ENCODE results near the gene UBIAD1.
"Not testable (repeated sequence)": the region's sequence is repeated elsewhere in the genome, so short reads cannot be mapped to it uniquely, and the experiment has no call there.

The UBIAD1 gene

DNA sequence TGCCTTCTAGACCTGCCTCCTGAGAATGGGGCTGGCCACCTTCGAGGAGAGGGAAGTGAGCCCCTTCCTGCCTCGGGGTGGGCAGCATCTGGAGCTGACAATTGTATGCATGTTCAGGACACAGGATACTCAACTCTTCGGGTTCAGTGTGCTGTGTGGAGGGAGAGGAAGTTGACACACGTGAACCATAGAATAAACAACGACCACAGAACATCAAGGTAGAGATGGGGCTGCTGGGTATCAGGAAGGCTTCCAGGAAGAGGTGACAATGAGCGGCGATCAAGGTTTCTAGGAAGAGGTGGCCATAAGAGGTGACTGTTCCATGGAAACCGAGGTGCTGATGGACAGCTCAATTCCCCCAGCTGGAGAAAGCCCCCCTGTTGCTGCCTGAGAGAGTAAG is 22.0 kb downstream of the UBIAD1 start:
- no peak overlapping the region for H2AFZ ChIP-seq (ENCODE audit: low read depth, low read length)
- no peak overlapping the region for H3K27ac ChIP-seq (ENCODE audit: low read length)
- no peak overlapping the region for H3K9ac ChIP-seq (ENCODE audit: low read length)
- no peaks in the 10 kb centered on the region for H3K36me3 ChIP-seq (replicated peaks; ENCODE audit: low read depth, low read length)
- H3K9me3 ChIP-seq (ENCODE audit: insufficient read depth, low read length), result no peaks in the 10 kb centered on the region
- H3K4me1 ChIP-seq (ENCODE audit: low read length), result no peaks in the 10 kb centered on the region
- TF ChIP-seq EZH2phosphoT487 (IDR thresholded peaks at IDR 0.05; ENCODE audit: low read depth), result no peak
- TF ChIP-seq, protein P1, sequence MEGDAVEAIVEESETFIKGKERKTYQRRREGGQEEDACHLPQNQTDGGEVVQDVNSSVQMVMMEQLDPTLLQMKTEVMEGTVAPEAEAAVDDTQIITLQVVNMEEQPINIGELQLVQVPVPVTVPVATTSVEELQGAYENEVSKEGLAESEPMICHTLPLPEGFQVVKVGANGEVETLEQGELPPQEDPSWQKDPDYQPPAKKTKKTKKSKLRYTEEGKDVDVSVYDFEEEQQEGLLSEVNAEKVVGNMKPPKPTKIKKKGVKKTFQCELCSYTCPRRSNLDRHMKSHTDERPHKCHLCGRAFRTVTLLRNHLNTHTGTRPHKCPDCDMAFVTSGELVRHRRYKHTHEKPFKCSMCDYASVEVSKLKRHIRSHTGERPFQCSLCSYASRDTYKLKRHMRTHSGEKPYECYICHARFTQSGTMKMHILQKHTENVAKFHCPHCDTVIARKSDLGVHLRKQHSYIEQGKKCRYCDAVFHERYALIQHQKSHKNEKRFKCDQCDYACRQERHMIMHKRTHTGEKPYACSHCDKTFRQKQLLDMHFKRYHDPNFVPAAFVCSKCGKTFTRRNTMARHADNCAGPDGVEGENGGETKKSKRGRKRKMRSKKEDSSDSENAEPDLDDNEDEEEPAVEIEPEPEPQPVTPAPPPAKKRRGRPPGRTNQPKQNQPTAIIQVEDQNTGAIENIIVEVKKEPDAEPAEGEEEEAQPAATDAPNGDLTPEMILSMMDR (IDR thresholded peaks at IDR 0.05; ENCODE audit: low read depth, low read length), result no peak
- H3K4me2 ChIP-seq (ENCODE audit: low read length), result no peak overlapping the region
- H3K4me3 ChIP-seq (ENCODE audit: low read length), result no peak overlapping the region
- no peaks in the 10 kb centered on the region for H3K27me3 ChIP-seq (ENCODE audit: low read depth, low read length)
- no peaks in the 10 kb centered on the region for H4K20me1 ChIP-seq (ENCODE audit: insufficient read depth, low read length)
- H3K79me2 ChIP-seq (ENCODE audit: low read length), result no peaks in the 10 kb centered on the region

DNA sequence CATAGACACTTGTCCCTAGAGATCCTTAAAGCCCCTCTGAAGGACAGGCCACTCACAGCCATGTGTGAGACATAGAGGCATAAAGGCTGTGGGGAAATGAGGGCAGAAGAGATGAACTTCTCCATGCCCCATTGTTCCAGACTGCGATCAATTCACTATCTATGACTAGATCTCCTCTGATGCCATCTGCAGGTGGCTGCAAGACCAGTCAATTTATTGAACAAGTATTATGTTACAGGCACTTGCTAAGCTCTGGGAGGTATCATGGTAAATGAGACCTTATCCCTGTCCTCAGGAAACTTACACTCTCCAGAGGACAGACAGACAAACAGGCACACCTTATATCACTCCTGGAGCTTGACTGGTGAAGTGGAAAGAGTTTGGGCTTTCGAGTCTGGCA is 22.9 kb downstream of the UBIAD1 start:
- TF ChIP-seq EZH2phosphoT487 (IDR thresholded peaks at IDR 0.05; ENCODE audit: low read depth), result no peak
- TF ChIP-seq, protein P1 (IDR thresholded peaks at IDR 0.05; ENCODE audit: low read depth, low read length), result peak; percentile 10; the same call in 1 of the 2 replicates
- Histone ChIP-seq H3K4me2 (ENCODE audit: low read length) (no peak overlapping the region), H3K27ac (ENCODE audit: low read length) (no peak overlapping the region), H3K9me3 (ENCODE audit: insufficient read depth, low read length) (no peaks in the 10 kb centered on the region), H3K9ac (ENCODE audit: low read length) (no peak overlapping the region), H2AFZ (ENCODE audit: low read depth, low read length) (no peak overlapping the region), H3K79me2 (ENCODE audit: low read length) (no peaks in the 10 kb centered on the region), H3K4me3 (ENCODE audit: low read length) (no peak overlapping the region), H3K4me1 (ENCODE audit: low read length) (no peaks in the 10 kb centered on the region), H3K36me3 (replicated peaks; ENCODE audit: low read depth, low read length) (no peaks in the 10 kb centered on the region), H3K27me3 (ENCODE audit: low read depth, low read length) (no peaks in the 10 kb centered on the region), H4K20me1 (ENCODE audit: insufficient read depth, low read length) (no peaks in the 10 kb centered on the region)

DNA sequence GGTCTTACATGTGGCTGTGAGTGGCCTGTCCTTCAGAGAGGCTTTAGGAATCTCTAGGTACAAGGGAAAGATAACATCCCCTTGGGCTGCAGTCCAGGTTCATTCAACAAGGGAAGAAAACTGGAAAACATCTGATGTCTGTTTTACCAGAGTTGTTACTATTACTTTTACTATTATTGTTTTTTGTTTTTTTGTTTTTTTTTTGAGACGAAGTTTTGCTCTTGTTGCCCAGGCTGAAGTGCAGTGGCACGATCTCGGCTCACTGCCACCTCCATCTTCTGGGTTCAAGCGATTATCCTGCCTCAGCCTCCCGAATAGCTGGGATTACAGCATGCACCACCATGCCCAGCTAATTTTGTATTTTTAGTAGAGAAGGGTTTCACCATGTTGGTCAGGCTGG is 24.8 kb downstream of the UBIAD1 start:
- H3K79me2 ChIP-seq (ENCODE audit: low read length); H3K9ac ChIP-seq (ENCODE audit: low read length); H3K4me3 ChIP-seq (ENCODE audit: low read length); H4K20me1 ChIP-seq (ENCODE audit: insufficient read depth, low read length); H3K27ac ChIP-seq (ENCODE audit: low read length); H3K9me3 ChIP-seq (ENCODE audit: insufficient read depth, low read length); H3K4me1 ChIP-seq (ENCODE audit: low read length); H3K4me2 ChIP-seq (ENCODE audit: low read length); H2AFZ ChIP-seq (ENCODE audit: low read depth, low read length); H3K36me3 ChIP-seq (replicated peaks; ENCODE audit: low read depth, low read length); H3K27me3 ChIP-seq (ENCODE audit: low read depth, low read length): not testable (repeated sequence)

DNA sequence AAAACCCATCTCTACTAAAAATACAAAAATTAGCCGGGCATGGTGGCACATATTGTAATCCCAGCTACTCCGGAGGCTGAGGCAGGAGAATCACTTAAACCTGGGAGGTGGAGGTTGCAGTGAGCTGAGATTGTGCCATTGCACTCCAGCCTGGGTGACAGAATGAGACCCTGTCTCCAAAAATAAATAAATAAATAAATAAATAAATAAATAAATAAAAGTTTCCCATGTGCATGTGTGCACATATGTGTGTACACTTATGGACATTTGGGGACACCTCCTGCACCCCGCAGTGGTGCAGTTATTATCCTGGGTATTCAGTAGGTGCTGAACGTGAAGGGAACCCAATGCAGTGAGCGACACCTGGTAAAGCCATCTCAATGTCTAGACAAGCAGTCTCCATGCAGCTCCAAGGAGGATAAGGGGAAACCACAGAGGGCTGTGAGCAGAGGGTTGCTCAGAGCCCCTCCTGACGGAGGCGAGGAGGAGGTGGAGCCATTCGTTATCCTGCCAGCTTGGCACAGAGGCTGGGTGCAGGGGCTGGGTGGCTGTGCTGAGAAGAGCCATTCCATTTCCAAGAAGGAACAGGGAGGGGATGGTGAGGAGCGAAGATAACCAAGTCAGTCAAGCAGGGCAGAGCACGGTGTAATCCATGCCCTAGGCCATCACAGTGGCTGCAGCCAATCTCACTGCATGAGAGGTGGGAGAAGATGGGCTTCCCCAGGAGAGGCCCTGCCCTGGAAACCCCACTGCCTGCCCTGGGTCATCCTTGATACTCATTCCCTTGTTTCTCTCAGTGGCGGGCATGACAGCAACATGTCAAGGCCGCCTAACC is 25.6 kb downstream of the UBIAD1 start:
- no peaks in the 10 kb centered on the region for H3K27me3 ChIP-seq (ENCODE audit: low read depth, low read length)
- H3K36me3 ChIP-seq (replicated peaks; ENCODE audit: low read depth, low read length), result no peaks in the 10 kb centered on the region
- no peak overlapping the region for H3K27ac ChIP-seq (ENCODE audit: low read length)
- no peaks in the 10 kb centered on the region for H4K20me1 ChIP-seq (ENCODE audit: insufficient read depth, low read length)
- H3K9ac ChIP-seq (ENCODE audit: low read length), result no peak overlapping the region
- no peaks in the 10 kb centered on the region for H3K4me1 ChIP-seq (ENCODE audit: low read length)
- no peak for TF ChIP-seq EZH2phosphoT487 (IDR thresholded peaks at IDR 0.05; ENCODE audit: low read depth)
- TF ChIP-seq, protein P1 (IDR thresholded peaks at IDR 0.05; ENCODE audit: low read depth, low read length), result no peak
- no peak overlapping the region for H3K4me2 ChIP-seq (ENCODE audit: low read length)
- no peak overlapping the region for H3K4me3 ChIP-seq (ENCODE audit: low read length)
- no peak overlapping the region for H2AFZ ChIP-seq (ENCODE audit: low read depth, low read length)
- H3K79me2 ChIP-seq (ENCODE audit: low read length), result no peaks in the 10 kb centered on the region
- H3K9me3 ChIP-seq (ENCODE audit: insufficient read depth, low read length), result no peaks in the 10 kb centered on the region

Measured in OCI-LY3 (cell line).